22Rv1 (cell line): ENCODE data around the gene FIG4.

Source experiments
- H3K27ac ChIP-seq: fragments of 450-650 bp; 2 replicates; pipeline ENCODE4 v1.5.1; 2017
- CTCF ChIP-seq: fragments of 450-650 bp; IDR thresholded peaks from 2 replicates; pipeline ENCODE4 v1.5.1; 2017; ENCODE audit warnings: mild to moderate bottlenecking
- ZFX ChIP-seq: fragments of 450-650 bp; IDR thresholded peaks from 2 replicates; pipeline ENCODE4 v1.6.1; 2017; ENCODE audit warnings: antibody characterized with exemption, borderline replicate concordance

The FIG4 gene

GRCh38 chr6:109874621-109875020, 183.5 kb downstream of the FIG4 start:
- TF ChIP-seq ZFX: no peak
- no peak for TF ChIP-seq CTCF
- H3K27ac ChIP-seq: no peak overlapping the region
